Calu3 (cell line): ENCODE data around the gene COASY. TPM values are rescaled to one million over a fixed set of nuclear protein-coding genes. Genes with fewer than 3 reads are reported as not detected.

Experiments
- BruUV-seq: library from RNA; stranded (reverse); fragments of 400-500 nt; replicated peaks from 2 replicates; lab custom pipeline; 2021; lab: Mats Ljungman, UMichigan
- CTCF ChIA-PET: fragments of 300-600 bp; sonication (Branson Sonifier 250); formaldehyde crosslinking; loops from one replicate; lab custom pipeline; 2022; ENCODE audit warnings: antibody characterized with exemption; lab: Charles Lee
- DNase-seq: peaks from one replicate; pipeline ENCODE4 v3.0.0; 2022
- H3K27ac Mint-ChIP-seq: one replicate; pipeline ENCODE4 v1.8.0; 2022; ENCODE audit warnings: mixed read lengths; ENCODE audit not compliant: unreplicated experiment
- H3K27me3 Mint-ChIP-seq: one replicate; pipeline ENCODE4 v1.8.0; 2022; ENCODE audit warnings: mixed read lengths; ENCODE audit not compliant: unreplicated experiment
- H3K36me3 Mint-ChIP-seq: one replicate; pipeline ENCODE4 v1.8.0; 2022; ENCODE audit warnings: mild to moderate bottlenecking, moderate library complexity, mixed read lengths; ENCODE audit not compliant: insufficient read depth, unreplicated experiment
- H3K4me1 Mint-ChIP-seq: one replicate; pipeline ENCODE4 v1.8.0; 2022; ENCODE audit warnings: mild to moderate bottlenecking, low read depth, mixed read lengths; ENCODE audit not compliant: unreplicated experiment
- H3K4me3 Mint-ChIP-seq: one replicate; pipeline ENCODE4 v1.8.0; 2022; ENCODE audit warnings: mild to moderate bottlenecking, low read depth, moderate library complexity, mixed read lengths; ENCODE audit not compliant: unreplicated experiment
- H3K9me3 Mint-ChIP-seq: one replicate; pipeline ENCODE4 v1.8.0; 2022; ENCODE audit warnings: low read depth, mixed read lengths; ENCODE audit not compliant: unreplicated experiment
- intact Hi-C: fragments of 100-400 bp; cut with micrococcal nuclease; formaldehyde crosslinking; loops from one replicate; pipeline ENCODE4 v1.10.0; 2022; ENCODE audit not compliant: unreplicated experiment
- total RNA-seq: library from RNA; stranded (reverse); gene quantifications from 2 replicates; pipeline ENCODE4 v1.2.3, GENCODE V29; 2022
- TF ChIP-seq, protein P1 (sequence below): fragments of 200-600 bp; IDR thresholded peaks from one replicate; pipeline ENCODE4 v1.8.0; 2022; ENCODE audit warnings: antibody characterized with exemption; ENCODE audit not compliant: unreplicated experiment

COASY gene
- total RNA-seq, 1 experiment from 2014 or later: 163 TPM

DNA sequence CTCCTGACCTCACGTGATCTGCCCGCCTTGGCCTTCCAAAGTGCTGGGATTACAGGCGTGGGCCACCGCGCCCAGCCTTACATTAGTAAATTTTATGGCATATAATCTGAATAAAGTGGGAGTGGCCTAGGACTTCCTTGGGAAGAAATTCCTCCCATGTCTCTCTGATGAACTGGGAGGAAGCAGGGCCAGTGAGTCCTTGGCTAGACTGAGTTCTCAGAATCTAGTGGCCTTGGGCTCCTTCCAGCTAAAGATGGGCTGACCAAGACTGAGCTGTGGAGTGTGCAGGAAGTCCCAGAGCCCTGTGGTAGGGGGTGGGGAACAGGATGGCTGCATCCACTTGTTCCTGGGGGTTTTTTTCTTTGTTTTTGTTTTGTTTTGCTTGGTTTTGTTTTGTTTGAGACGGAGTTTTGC lies 35.9 kb upstream of the COASY start:
- Mint-ChIP-seq H3K27me3 (no peaks in the 10 kb centered on the region), H3K9me3 (no peaks in the 10 kb centered on the region), H3K36me3 (peaks cover 34% of the 10 kb centered on the region), H3K4me1 (peaks cover 41% of the 10 kb centered on the region), H3K27ac (no peak overlapping the region), H3K4me3 (no peak overlapping the region)
- intact Hi-C loops: no loop called here
- DNase-seq: no peak
- CTCF ChIA-PET: interaction anchor here (2.3 kb wide), 1 partner anchor 8 kb away, joined by 65 read pairs; no protein-coding TSS in a partner anchor
- TF ChIP-seq, protein P1, sequence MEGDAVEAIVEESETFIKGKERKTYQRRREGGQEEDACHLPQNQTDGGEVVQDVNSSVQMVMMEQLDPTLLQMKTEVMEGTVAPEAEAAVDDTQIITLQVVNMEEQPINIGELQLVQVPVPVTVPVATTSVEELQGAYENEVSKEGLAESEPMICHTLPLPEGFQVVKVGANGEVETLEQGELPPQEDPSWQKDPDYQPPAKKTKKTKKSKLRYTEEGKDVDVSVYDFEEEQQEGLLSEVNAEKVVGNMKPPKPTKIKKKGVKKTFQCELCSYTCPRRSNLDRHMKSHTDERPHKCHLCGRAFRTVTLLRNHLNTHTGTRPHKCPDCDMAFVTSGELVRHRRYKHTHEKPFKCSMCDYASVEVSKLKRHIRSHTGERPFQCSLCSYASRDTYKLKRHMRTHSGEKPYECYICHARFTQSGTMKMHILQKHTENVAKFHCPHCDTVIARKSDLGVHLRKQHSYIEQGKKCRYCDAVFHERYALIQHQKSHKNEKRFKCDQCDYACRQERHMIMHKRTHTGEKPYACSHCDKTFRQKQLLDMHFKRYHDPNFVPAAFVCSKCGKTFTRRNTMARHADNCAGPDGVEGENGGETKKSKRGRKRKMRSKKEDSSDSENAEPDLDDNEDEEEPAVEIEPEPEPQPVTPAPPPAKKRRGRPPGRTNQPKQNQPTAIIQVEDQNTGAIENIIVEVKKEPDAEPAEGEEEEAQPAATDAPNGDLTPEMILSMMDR: no peak
- BruUV-seq: no TSS peak

DNA sequence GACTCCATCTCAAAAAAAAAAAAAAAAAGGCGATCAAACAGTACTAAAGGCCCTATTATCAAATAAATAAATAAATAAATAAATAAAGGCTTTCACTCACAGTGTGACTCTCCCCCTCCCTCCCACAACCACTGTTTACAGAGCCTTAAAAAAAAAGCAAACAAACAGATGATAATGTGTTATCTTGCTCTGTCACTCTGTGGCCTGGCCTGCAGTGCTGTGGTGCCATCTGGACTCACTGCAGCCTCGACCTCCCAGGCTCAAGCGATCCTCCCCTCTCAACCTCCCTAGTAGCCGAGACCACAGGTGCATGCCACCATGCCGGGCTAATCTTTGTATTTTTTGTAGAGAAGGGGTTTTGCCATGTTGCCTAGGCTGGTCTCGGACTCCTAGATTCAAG lies 34.0 kb upstream of the COASY start:
- H3K27ac Mint-ChIP-seq: no peak overlapping the region
- CTCF ChIA-PET: interaction anchor here (0.5 to 2.3 kb wide), 20 partner anchors 8 to 247 kb away, joined by 3 to 65 read pairs (median 6); partner anchors contain the start of genes CAVIN1, NAGLU and STAT3
- no peaks in the 10 kb centered on the region for H3K27me3 Mint-ChIP-seq
- intact Hi-C loops: no loop called here
- H3K36me3 Mint-ChIP-seq: peaks cover 23% of the 10 kb centered on the region
- no peaks in the 10 kb centered on the region for H3K9me3 Mint-ChIP-seq
- no TSS peak for BruUV-seq
- TF ChIP-seq, protein P1: no peak
- no peak overlapping the region for H3K4me3 Mint-ChIP-seq
- no peak for DNase-seq
- peaks cover 39% of the 10 kb centered on the region for H3K4me1 Mint-ChIP-seq

DNA sequence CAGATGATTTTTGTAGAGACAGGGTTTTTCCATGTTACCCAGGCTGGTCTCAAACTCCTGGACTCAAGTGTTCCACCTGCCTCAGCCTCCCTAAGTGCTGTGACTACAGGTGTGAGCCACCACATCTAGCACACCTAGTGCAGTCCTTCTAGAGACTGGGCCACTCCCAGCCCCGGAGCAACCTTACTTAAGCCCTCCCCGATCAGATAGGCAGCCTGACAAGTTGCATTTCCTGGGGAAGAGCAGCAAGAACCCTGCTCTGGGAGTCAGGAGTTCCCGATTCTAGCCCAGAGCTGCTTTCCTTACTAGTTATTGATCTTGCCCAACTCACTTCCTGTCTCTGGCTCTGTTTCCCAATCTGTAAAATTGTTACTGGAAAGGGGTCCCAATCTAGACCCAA lies 32.9 kb upstream of the COASY start:
- Mint-ChIP-seq H3K4me3 (no peak overlapping the region), H3K27ac (no peak overlapping the region)

DNA sequence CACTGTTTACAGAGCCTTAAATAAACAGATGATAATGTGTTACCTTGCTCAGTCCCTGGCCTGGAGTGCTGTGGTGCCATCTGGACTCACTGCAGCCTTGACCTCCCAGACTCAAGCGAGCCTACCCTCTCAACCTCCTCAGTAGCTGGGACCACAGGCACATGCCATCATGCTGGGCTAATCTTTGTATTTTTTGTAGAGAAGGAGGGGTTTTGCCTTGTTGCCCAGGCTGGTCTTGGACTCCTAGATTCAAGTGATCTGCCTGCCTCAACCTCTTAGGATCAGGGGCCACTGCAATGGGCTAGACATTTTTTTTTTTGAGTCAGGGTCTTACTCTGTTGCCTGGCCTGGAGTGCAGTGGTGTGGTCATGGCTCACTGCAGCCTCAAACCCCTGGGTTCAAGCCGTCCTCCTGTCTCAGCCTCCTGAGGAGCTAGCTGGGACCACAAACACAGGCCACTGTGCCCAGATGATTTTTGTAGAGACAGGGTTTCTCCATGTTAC lies 30.9 kb upstream of the COASY start:
- BruUV-seq: no TSS peak
- DNase-seq: no peak
- Mint-ChIP-seq H3K36me3 (peaks cover 22% of the 10 kb centered on the region), H3K9me3 (no peaks in the 10 kb centered on the region), H3K4me3 (no peak overlapping the region), H3K27me3 (no peaks in the 10 kb centered on the region), H3K27ac (no peak overlapping the region), H3K4me1 (peaks cover 49% of the 10 kb centered on the region)
- CTCF ChIA-PET: interaction anchor here (0.7 to 1.9 kb wide), 4 partner anchors 12 to 358 kb away, joined by 3 to 19 read pairs (median 6); no protein-coding TSS in a partner anchor
- intact Hi-C loops: no loop called here
- TF ChIP-seq, protein P1: no peak

More for the DNA sequence above, 32.9 kb upstream of the COASY start:
- no TSS peak for BruUV-seq
- Mint-ChIP-seq H3K36me3 (peaks cover 19% of the 10 kb centered on the region), H3K27me3 (no peaks in the 10 kb centered on the region), H3K4me1 (peaks cover 47% of the 10 kb centered on the region), H3K9me3 (no peaks in the 10 kb centered on the region)
- intact Hi-C loops: no loop called here
- no peak for DNase-seq
- CTCF ChIA-PET: interaction anchor here (0.7 kb wide), 1 partner anchor 168 kb away, joined by 5 read pairs; no protein-coding TSS in a partner anchor
- TF ChIP-seq, protein P1: no peak
